Smooth muscle cell (in vitro differentiated cells): ENCODE measurements around the gene IFT122. TPM values are rescaled to one million over a fixed set of nuclear protein-coding genes. Genes with fewer than 3 reads are reported as not detected.

Experiments
- DNase-seq: peaks from one replicate; lab custom pipeline; 2025; ENCODE audit not compliant: unreplicated experiment; lab: John Stamatoyannopoulos, UW
- H2AFZ ChIP-seq: fragments of 200-600 bp; sonication (generic); 2 replicates; pipeline ENCODE4 v1.6.0; 2016; ENCODE audit warnings: antibody characterized with exemption, low read depth, mild to moderate bottlenecking
- H3F3A ChIP-seq: fragments of 200-600 bp; sonication (generic); 2 replicates; pipeline ENCODE4 v1.6.0; 2017; ENCODE audit warnings: antibody characterized with exemption, low read depth
- H3K27ac ChIP-seq: fragments of 200-600 bp; sonication (generic); 2 replicates; pipeline ENCODE4 v1.5.1; 2016; ENCODE audit warnings: low read depth, mild to moderate bottlenecking
- H3K27me3 ChIP-seq: fragments of 200-600 bp; sonication (generic); 2 replicates; pipeline ENCODE4 v1.6.1; 2016; ENCODE audit warnings: low read depth, mild to moderate bottlenecking
- H3K36me3 ChIP-seq: fragments of 200-600 bp; sonication (generic); 2 replicates; pipeline ENCODE4 v1.5.1; 2016; ENCODE audit warnings: low read depth
- H3K4me1 ChIP-seq: fragments of 200-600 bp; sonication (generic); 2 replicates; pipeline ENCODE4 v1.5.1; 2016; ENCODE audit warnings: low read depth
- H3K4me2 ChIP-seq: fragments of 200-600 bp; sonication (generic); 2 replicates; pipeline ENCODE4 v1.6.0; 2016; ENCODE audit warnings: mild to moderate bottlenecking
- H3K4me3 ChIP-seq: fragments of 200-600 bp; sonication (generic); 2 replicates; pipeline ENCODE4 v1.5.1; 2016; ENCODE audit warnings: mild to moderate bottlenecking
- H3K79me2 ChIP-seq: fragments of 200-600 bp; sonication (generic); 2 replicates; pipeline ENCODE4 v1.6.0; 2016; ENCODE audit warnings: low read depth, mild to moderate bottlenecking
- H3K9ac ChIP-seq: fragments of 200-600 bp; sonication (generic); 2 replicates; pipeline ENCODE4 v1.6.0; 2016; ENCODE audit warnings: low read depth
- H3K9me3 ChIP-seq: fragments of 200-600 bp; sonication (generic); replicated peaks from 2 replicates; pipeline ENCODE4 v1.5.1; 2016; ENCODE audit warnings: low read depth
- H4K20me1 ChIP-seq: fragments of 200-600 bp; sonication (generic); 2 replicates; pipeline ENCODE4 v1.6.0; 2016; ENCODE audit warnings: low read depth
- CTCF ChIP-seq: fragments of 200-600 bp; sonication (generic); IDR thresholded peaks from 2 replicates; pipeline ENCODE4 v1.5.1; 2017; ENCODE audit warnings: borderline replicate concordance, mild to moderate bottlenecking, antibody characterized with exemption; ENCODE audit not compliant: insufficient read depth, poor library complexity, severe bottlenecking
- WGBS: methylation state at CpG from one replicate; pipeline ENCODE4 v1.1.7; 2016; ENCODE audit warnings: low lambda C conversion rate; 5-methylcytosine and 5-hydroxymethylcytosine counted together
- polyA plus RNA-seq: library from polyadenylated mRNA; unstranded; fragments of >200 nt; fragmentation: Nextera tagmentation; extraction: Ambion mirVana; gene quantifications from 2 replicates; pipeline ENCODE4 v1.2.1, GENCODE V29; 2016
- total RNA-seq: library from RNA; depleted of rRNA; stranded (reverse); fragments of >200 nt; gene quantifications from 2 replicates; pipeline ENCODE4 v1.2.3, GENCODE V29; 2014

Gene IFT122
- total and polyA plus RNA-seq, 2 experiments from 2014 or later: 13.4 to 17.4 TPM

- no peaks in the 10 kb centered on the region for H4K20me1 ChIP-seq
- DNase-seq: no peak
- H3K9me3 ChIP-seq: no peaks in the 10 kb centered on the region
- H3K4me2 ChIP-seq: no peak overlapping the region
- no peak overlapping the region for H3K4me3 ChIP-seq
- H3K27me3 ChIP-seq: no peaks in the 10 kb centered on the region
- no peak overlapping the region for H3K27ac ChIP-seq
- peaks cover 27% of the 10 kb centered on the region for H3K4me1 ChIP-seq
- 97% methylated on average over 15 of the region's 15 CpGs for WGBS
- H3K79me2 ChIP-seq: no peaks in the 10 kb centered on the region
- H3K9ac ChIP-seq: no peak overlapping the region
- no peak for TF ChIP-seq CTCF
- peaks cover 19% of the 10 kb centered on the region for H3F3A ChIP-seq
- no peak overlapping the region for H2AFZ ChIP-seq
- H3K36me3 ChIP-seq: no peaks in the 10 kb centered on the region
Measured at GRCh38 chr3:129556358-129556695, 116.3 kb downstream of the IFT122 start.

- peaks cover 19% of the 10 kb centered on the region for H3F3A ChIP-seq
- H3K4me3 ChIP-seq: no peak overlapping the region
- H3K4me1 ChIP-seq: peaks cover 28% of the 10 kb centered on the region
- H3K36me3 ChIP-seq: no peaks in the 10 kb centered on the region
- no peak overlapping the region for H3K9ac ChIP-seq
- H3K27ac ChIP-seq: no peak overlapping the region
- H3K27me3 ChIP-seq: no peaks in the 10 kb centered on the region
- no peak for DNase-seq
- no peak overlapping the region for H2AFZ ChIP-seq
- no peaks in the 10 kb centered on the region for H4K20me1 ChIP-seq
- WGBS: 87% methylated on average over 31 of the region's 31 CpGs
- H3K79me2 ChIP-seq: no peaks in the 10 kb centered on the region
- H3K4me2 ChIP-seq: no peak overlapping the region
- no peak for TF ChIP-seq CTCF
- H3K9me3 ChIP-seq: no peaks in the 10 kb centered on the region
Measured at GRCh38 chr3:129556890-129557547, 117.0 kb downstream of the IFT122 start.

GRCh38 chr3:129557548-129557894 is 117.5 kb downstream of the IFT122 start:
- DNase-seq: no peak
- H3K27me3 ChIP-seq: no peaks in the 10 kb centered on the region
- no peak overlapping the region for H3K9ac ChIP-seq
- no peaks in the 10 kb centered on the region for H4K20me1 ChIP-seq
- no peak overlapping the region for H3K4me3 ChIP-seq
- no peak for TF ChIP-seq CTCF
- H3F3A ChIP-seq: peaks cover 19% of the 10 kb centered on the region
- H3K27ac ChIP-seq: peak overlapping the region; percentile 81
- 83% methylated on average over 11 of the region's 11 CpGs for WGBS
- H3K9me3 ChIP-seq: no peaks in the 10 kb centered on the region
- H2AFZ ChIP-seq: no peak overlapping the region
- no peaks in the 10 kb centered on the region for H3K79me2 ChIP-seq
- no peak overlapping the region for H3K4me2 ChIP-seq
- H3K36me3 ChIP-seq: no peaks in the 10 kb centered on the region
- peaks cover 28% of the 10 kb centered on the region for H3K4me1 ChIP-seq

- no peak overlapping the region for H3K4me3 ChIP-seq
- H3K36me3 ChIP-seq: no peaks in the 10 kb centered on the region
- peaks cover 28% of the 10 kb centered on the region for H3K4me1 ChIP-seq
- H2AFZ ChIP-seq: no peak overlapping the region
- no peaks in the 10 kb centered on the region for H3K9me3 ChIP-seq
- 89% methylated on average over 15 of the region's 15 CpGs for WGBS
- peak overlapping the region; percentile 74 for H3K4me2 ChIP-seq
- DNase-seq: no peak
- H3K27me3 ChIP-seq: no peaks in the 10 kb centered on the region
- no peak overlapping the region for H3K9ac ChIP-seq
- no peaks in the 10 kb centered on the region for H3K79me2 ChIP-seq
- H3K27ac ChIP-seq: peak overlapping the region; percentile 81
- H4K20me1 ChIP-seq: no peaks in the 10 kb centered on the region
- H3F3A ChIP-seq: peaks cover 19% of the 10 kb centered on the region
- no peak for TF ChIP-seq CTCF
Measured at GRCh38 chr3:129558081-129558771, 118.2 kb downstream of the IFT122 start.
